ENCODE measurements around the gene TUBA4A. TPM values are rescaled to one million over a fixed set of nuclear protein-coding genes. Genes with fewer than 3 reads are reported as not detected.

Gene TUBA4A
- total RNA-seq, 1 donor = 11.9 TPM

DNA sequence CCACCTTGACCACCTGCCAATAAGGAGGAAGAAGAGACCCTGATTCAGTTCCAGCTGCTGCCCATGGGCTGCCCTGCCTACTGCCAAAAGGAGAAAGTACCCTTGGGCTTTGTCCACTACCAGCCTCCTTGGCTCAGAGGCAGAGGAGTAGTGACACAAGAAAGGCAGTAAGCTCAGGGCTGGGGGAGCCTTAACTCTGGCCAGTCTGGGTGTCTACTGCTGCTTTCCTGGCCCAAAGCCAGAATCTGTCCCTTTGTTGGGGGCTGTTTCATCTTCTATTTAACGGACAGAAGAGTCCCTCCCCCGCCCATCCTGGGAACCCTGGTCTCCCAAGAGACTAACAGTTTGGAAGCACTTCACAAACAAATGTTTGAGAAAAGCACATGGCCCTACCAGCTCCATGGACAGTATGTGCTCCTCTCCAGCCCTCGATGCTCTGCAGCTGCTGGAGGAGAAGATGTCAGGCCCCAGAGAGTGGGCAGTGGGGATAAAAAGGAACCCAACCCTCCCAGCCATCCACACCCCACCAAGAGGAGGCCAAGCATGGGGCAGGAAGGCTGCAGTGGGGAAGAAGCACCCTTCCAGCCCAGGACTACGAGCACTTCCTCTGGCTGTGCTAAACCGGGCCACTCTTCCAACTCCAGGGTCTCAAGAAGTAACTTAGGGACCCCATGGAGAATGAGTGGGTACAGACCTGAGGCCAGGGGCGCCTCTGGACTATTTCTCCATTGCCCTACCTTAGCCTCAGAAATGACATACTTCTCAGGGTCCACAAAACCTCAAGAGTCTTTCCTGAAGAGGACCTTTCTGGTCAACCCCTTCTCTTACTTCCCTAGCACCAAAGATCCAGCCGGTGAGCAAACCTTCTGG is 25.4 kb downstream of the TUBA4A start:
- peaks cover 41% of the 10 kb centered on the region for H3K79me2 ChIP-seq (ENCODE audit: insufficient read depth, low read length)
- peak overlapping the region; percentile 85 for H3K27ac ChIP-seq (ENCODE audit: low read depth, low read length)
- no peak for TF ChIP-seq CTCF (IDR thresholded peaks at IDR 0.05; ENCODE audit: extremely low read depth, low read depth, low read length)
- peak overlapping the region; percentile 97 for H3K4me3 ChIP-seq (ENCODE audit: insufficient read depth, low read length)
- H3K4me2 ChIP-seq (ENCODE audit: insufficient read depth, low read length) = peak overlapping the region; percentile 100
- no peaks in the 10 kb centered on the region for H3K9me3 ChIP-seq (ENCODE audit: low read depth, low read length)
- H3K36me3 ChIP-seq (ENCODE audit: insufficient read depth, low read length) = peaks cover 42% of the 10 kb centered on the region
- peak; percentile 92 for DNase-seq (ENCODE audit: insufficient read length, low spot score, missing footprints)
- peak overlapping the region; percentile 86 for H2AFZ ChIP-seq (ENCODE audit: low read length)
- peaks cover 20% of the 10 kb centered on the region for H4K20me1 ChIP-seq (ENCODE audit: insufficient read depth, low read length)
- peaks cover 20% of the 10 kb centered on the region for H3K4me1 ChIP-seq (ENCODE audit: insufficient read depth, low read length)
- no peaks in the 10 kb centered on the region for H3K27me3 ChIP-seq (ENCODE audit: insufficient read depth, low read length)

DNA sequence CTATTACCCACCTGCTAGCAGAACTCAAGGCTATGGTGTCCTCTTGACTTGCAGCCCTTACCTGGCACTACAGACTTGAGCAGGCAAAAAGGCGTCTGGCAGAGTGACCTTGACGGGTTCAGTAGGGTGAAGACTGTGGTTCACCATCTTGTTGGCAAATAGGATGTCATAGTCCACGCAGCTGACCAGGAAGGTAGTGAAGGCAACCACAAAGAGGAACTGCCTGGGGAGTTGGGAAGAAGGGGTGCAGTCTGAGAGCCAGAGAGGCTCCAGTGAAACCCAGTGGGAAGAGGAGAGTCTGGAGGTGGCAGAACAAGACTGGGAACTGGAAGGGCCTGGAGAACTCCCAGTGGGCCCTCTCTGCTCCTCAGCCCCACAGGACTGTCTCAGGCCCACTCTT is 28.4 kb downstream of the TUBA4A start:
- TF ChIP-seq CTCF (IDR thresholded peaks at IDR 0.05; ENCODE audit: extremely low read depth, low read depth, low read length) = no peak
- no peak for DNase-seq (ENCODE audit: insufficient read length, low spot score, missing footprints)
- Histone ChIP-seq H3K4me3 (ENCODE audit: insufficient read depth, low read length) (no peak overlapping the region), H3K9me3 (ENCODE audit: low read depth, low read length) (no peaks in the 10 kb centered on the region), H3K4me2 (ENCODE audit: insufficient read depth, low read length) (no peak overlapping the region), H2AFZ (ENCODE audit: low read length) (no peak overlapping the region), H4K20me1 (ENCODE audit: insufficient read depth, low read length) (peaks cover 20% of the 10 kb centered on the region), H3K27me3 (ENCODE audit: insufficient read depth, low read length) (no peaks in the 10 kb centered on the region), H3K36me3 (ENCODE audit: insufficient read depth, low read length) (peaks cover 49% of the 10 kb centered on the region), H3K79me2 (ENCODE audit: insufficient read depth, low read length) (peaks cover 28% of the 10 kb centered on the region), H3K27ac (ENCODE audit: low read depth, low read length) (no peak overlapping the region), H3K4me1 (ENCODE audit: insufficient read depth, low read length) (peaks cover 18% of the 10 kb centered on the region)

GRCh38 chr2:219223831-219224610 is 29.7 kb downstream of the TUBA4A start:
- Histone ChIP-seq H3K4me1 (ENCODE audit: insufficient read depth, low read length) (peaks cover 21% of the 10 kb centered on the region), H3K36me3 (ENCODE audit: insufficient read depth, low read length) (peaks cover 57% of the 10 kb centered on the region)
- peak; percentile 67 for DNase-seq (ENCODE audit: insufficient read length, low spot score, missing footprints)

More at GRCh38 chr2:219223831-219224610, 29.7 kb downstream of the TUBA4A start:
- Histone ChIP-seq H3K9me3 (ENCODE audit: low read depth, low read length) (no peaks in the 10 kb centered on the region), H3K4me2 (ENCODE audit: insufficient read depth, low read length) (no peak overlapping the region), H3K4me3 (ENCODE audit: insufficient read depth, low read length) (no peak overlapping the region), H3K27me3 (ENCODE audit: insufficient read depth, low read length) (no peaks in the 10 kb centered on the region), H2AFZ (ENCODE audit: low read length) (no peak overlapping the region), H4K20me1 (ENCODE audit: insufficient read depth, low read length) (peaks cover 24% of the 10 kb centered on the region), H3K27ac (ENCODE audit: low read depth, low read length) (no peak overlapping the region), H3K79me2 (ENCODE audit: insufficient read depth, low read length) (peaks cover 26% of the 10 kb centered on the region)
- no peak for TF ChIP-seq CTCF (IDR thresholded peaks at IDR 0.05; ENCODE audit: extremely low read depth, low read depth, low read length)

Measured in osteoblast (primary cell).